HG03097 (cell line): Measurements from ENCODE around the gene ASB8.
"Not testable (repeated sequence)": the region's sequence is repeated elsewhere in the genome, so short reads cannot be mapped to it uniquely, and the experiment has no call there.

Source experiments
- ATAC-seq: cut with Tn5 transposase; IDR thresholded peaks from one replicate; pipeline ENCODE4 v1.9.1; 2021; ENCODE audit not compliant: unreplicated experiment, low FRiP score

ASB8 gene

GRCh38 chr12:48143898-48144297 is 13.4 kb downstream of the ASB8 start:
- ATAC-seq = no peak

GRCh38 chr12:48142818-48143674 is 14.3 kb downstream of the ASB8 start:
- ATAC-seq = no peak

GRCh38 chr12:48135027-48135426 is 22.3 kb downstream of the ASB8 start:
- no peak for ATAC-seq

GRCh38 chr12:48132826-48133225 is 24.5 kb downstream of the ASB8 start:
- no peak for ATAC-seq

GRCh38 chr12:48131517-48131916 is 25.8 kb downstream of the ASB8 start:
- ATAC-seq = no peak

- no peak for ATAC-seq
Measured at GRCh38 chr12:48129376-48129775, 27.9 kb downstream of the ASB8 start.

- ATAC-seq = no peak
Measured at GRCh38 chr12:48128800-48129199, 28.5 kb downstream of the ASB8 start.

- no peak for ATAC-seq
Measured at GRCh38 chr12:48126953-48127630, 30.2 kb downstream of the ASB8 start.

- no peak for ATAC-seq
Measured at GRCh38 chr12:48125985-48126384, 31.3 kb downstream of the ASB8 start.

GRCh38 chr12:48125542-48125941 is 31.8 kb downstream of the ASB8 start:
- not testable (repeated sequence) for ATAC-seq

- no peak for ATAC-seq
Measured at GRCh38 chr12:48123169-48123568, 34.1 kb downstream of the ASB8 start.

GRCh38 chr12:48122065-48122834 is 35.1 kb downstream of the ASB8 start:
- ATAC-seq = no peak

GRCh38 chr12:48121522-48121921 is 35.8 kb downstream of the ASB8 start:
- ATAC-seq = no peak

- no peak for ATAC-seq
Measured at GRCh38 chr12:48119834-48120195, 37.5 kb downstream of the ASB8 start.

GRCh38 chr12:48119078-48119833 is 38.1 kb downstream of the ASB8 start, which contains the start of gene PFKM:
Gene PFKM, plus strand, starts transcription at chr12:48119364. Its CDS starts 3,411 bp downstream, at chr12:48122775.
- ATAC-seq = peak; percentile 99

- no peak for ATAC-seq
Measured at GRCh38 chr12:48118284-48118871, 38.9 kb downstream of the ASB8 start.

- no peak for ATAC-seq
Measured at GRCh38 chr12:48115957-48116356, 41.4 kb downstream of the ASB8 start.

- not testable (repeated sequence) for ATAC-seq
Measured at GRCh38 chr12:48111312-48111693, 46.0 kb downstream of the ASB8 start.

- ATAC-seq = no peak
Measured at GRCh38 chr12:48110691-48111311, 46.5 kb downstream of the ASB8 start.

GRCh38 chr12:48109424-48109823 is 47.9 kb downstream of the ASB8 start:
- no peak for ATAC-seq
